Measurements from ENCODE around the gene PROP1.
"Not testable (repeated sequence)": the region's sequence is repeated elsewhere in the genome, so short reads cannot be mapped to it uniquely, and the experiment has no call there.

PROP1 gene

GRCh38 chr5:177942896-177943295, 53.1 kb downstream of the PROP1 start:
- H3K9me3 ChIP-seq (ENCODE audit: control insufficient read depth, low read length); H3K9ac ChIP-seq (ENCODE audit: low read length); DNase-seq (ENCODE audit: low read depth); H3K27me3 ChIP-seq (replicated peaks; ENCODE audit: control insufficient read depth, insufficient read depth, low read length); H3K4me3 ChIP-seq (ENCODE audit: low read length); H3K36me3 ChIP-seq (ENCODE audit: control insufficient read depth, insufficient read depth, low read length, severe bottlenecking); H3K4me1 ChIP-seq (ENCODE audit: control insufficient read depth, insufficient read depth, low read length): not testable (repeated sequence)
